ENCODE measurements around the gene LHX8.

DNA sequence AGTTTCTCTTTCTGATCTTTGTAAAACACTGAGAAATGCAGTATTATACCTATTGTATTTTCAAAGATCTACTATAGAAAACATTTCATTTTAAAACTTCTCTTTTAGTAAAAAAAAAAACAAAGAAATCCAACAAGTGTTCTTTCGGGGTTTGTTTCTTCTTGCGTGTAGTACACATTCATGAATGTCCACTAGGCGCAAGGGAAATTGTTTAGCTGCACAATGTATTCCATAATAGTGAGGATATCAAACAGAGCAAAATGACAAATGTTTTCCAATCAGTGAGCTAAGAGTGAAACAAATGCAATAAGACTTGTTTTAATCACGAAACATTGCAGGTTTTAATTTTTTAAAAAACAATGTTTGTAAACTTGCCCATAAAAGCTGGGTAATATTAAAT is 68.6 kb downstream of the LHX8 start:
- TF ChIP-seq FOXK2 (IDR thresholded peaks at IDR 0.05) (no peak), TARDBP (IDR thresholded peaks at IDR 0.05) (no peak), SUZ12 (IDR thresholded peaks at IDR 0.05) (no peak), SP1 (IDR thresholded peaks at IDR 0.05) (no peak), FOXM1 (IDR thresholded peaks at IDR 0.05; ENCODE audit: borderline replicate concordance) (no peak), BHLHE40 (IDR thresholded peaks at IDR 0.05; ENCODE audit: borderline replicate concordance) (no peak), LEF1 (IDR thresholded peaks at IDR 0.05; ENCODE audit: borderline replicate concordance) (no peak)
- TF ChIP-seq, protein P1, sequence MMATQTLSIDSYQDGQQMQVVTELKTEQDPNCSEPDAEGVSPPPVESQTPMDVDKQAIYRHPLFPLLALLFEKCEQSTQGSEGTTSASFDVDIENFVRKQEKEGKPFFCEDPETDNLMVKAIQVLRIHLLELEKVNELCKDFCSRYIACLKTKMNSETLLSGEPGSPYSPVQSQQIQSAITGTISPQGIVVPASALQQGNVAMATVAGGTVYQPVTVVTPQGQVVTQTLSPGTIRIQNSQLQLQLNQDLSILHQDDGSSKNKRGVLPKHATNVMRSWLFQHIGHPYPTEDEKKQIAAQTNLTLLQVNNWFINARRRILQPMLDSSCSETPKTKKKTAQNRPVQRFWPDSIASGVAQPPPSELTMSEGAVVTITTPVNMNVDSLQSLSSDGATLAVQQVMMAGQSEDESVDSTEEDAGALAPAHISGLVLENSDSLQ (IDR thresholded peaks at IDR 0.05), result no peak
